K562 (cell line): ENCODE measurements around the gene RNF181. TPM values are rescaled to one million over a fixed set of nuclear protein-coding genes. Genes with fewer than 3 reads are reported as not detected.

Experiments
- ATAC-seq: fragments of 200-7000 bp; cut with Tn5 transposase; 3 replicates; pipeline ENCODE4 v1.9.1; 2020; ENCODE audit warnings: moderate library complexity
- BruUV-seq: library from RNA; stranded (reverse); fragments of 400-500 nt; replicated peaks from 2 replicates; lab custom pipeline; 2021; lab: Mats Ljungman, UMichigan
- CTCF ChIA-PET: fragments of 300-600 bp; formaldehyde crosslinking; extraction: SDS; loops from one replicate; lab custom pipeline; 2021; ENCODE audit warnings: low intra/inter-chr PET ratio; lab: Yijun Ruan, JAX
- POLR2A ChIA-PET: fragments of 300-600, 350-650 bp; sonication (Branson Sonifier 250); formaldehyde crosslinking; extraction: SDS; loops from one replicate; lab custom pipeline; 2021; ENCODE audit warnings: antibody characterized with exemption, inconsistent platforms; lab: Yijun Ruan, JAX
- DNase-seq, 4 experiments: peaks; one replicate each; pipeline versions ENCODE4 v3.0.0 to v3.0.0-alpha.2; 2011 to 2018; ENCODE audit warnings: low spot score in 3 of 4, mixed read lengths in 3 of 4; ENCODE audit errors: extremely low read depth in 1 of 4
- FAIRE-seq: peaks from 2 replicates; lab custom pipeline; 2011; peaks lifted over from hg19 to GRCh38; lab: Jason Lieb, UNC
- H2AFZ ChIP-seq: 2 replicates; pipeline ENCODE4 v1.6.0; 2011; ENCODE audit warnings: low read depth, low read length, control low read depth, inconsistent platforms
- H3K27ac ChIP-seq: fragments of 200-600 bp; 3 replicates; pipeline ENCODE4 v1.8.0; 2011; ENCODE audit warnings: low read depth, mild to moderate bottlenecking, control low read depth, inconsistent platforms, low read length, moderate library complexity, mixed read lengths; ENCODE audit errors: extremely low read depth
- H3K27me3 ChIP-seq, 2 experiments: fragments of 300-600 bp in 1 of 2; 2 replicates in 1 of 2; 3 replicates in 1 of 2; pipeline versions ENCODE4 v1.6.0 to v1.8.0; 2011; ENCODE audit warnings: inconsistent platforms in 2 of 2, low read length in 2 of 2, mild to moderate bottlenecking in 1 of 2, mixed read lengths in 1 of 2, moderate library complexity in 1 of 2; ENCODE audit not compliant: control insufficient read depth in 2 of 2, insufficient read depth in 2 of 2
- H3K36me3 ChIP-seq: fragments of 300-600 bp; 3 replicates; pipeline ENCODE4 v1.8.0; 2011; ENCODE audit warnings: mild to moderate bottlenecking, low read length, inconsistent platforms; ENCODE audit not compliant: control insufficient read depth, insufficient read depth
- H3K4me1 ChIP-seq, 2 experiments: fragments of 200-600 bp in 1 of 2; replicated peaks in 1 of 2; 2 replicates in 1 of 2; 3 replicates in 1 of 2; pipeline versions ENCODE4 v1.5.1 to v1.8.0; 2011; ENCODE audit warnings: inconsistent platforms in 2 of 2, low read length in 2 of 2, mild to moderate bottlenecking in 1 of 2, mixed read lengths in 1 of 2, moderate library complexity in 1 of 2; ENCODE audit not compliant: control insufficient read depth in 2 of 2, insufficient read depth in 2 of 2
- H3K4me2 ChIP-seq: 2 replicates; pipeline ENCODE4 v1.6.1; 2011; ENCODE audit warnings: low read length, control low read depth, inconsistent platforms, mixed read lengths; ENCODE audit not compliant: insufficient read depth
- H3K4me3 ChIP-seq: fragments of 200-600 bp; sonication (generic), shearing (Covaris generic); 2 replicates; pipeline ENCODE4 v1.5.1; 2016; ENCODE audit warnings: control low read depth, inconsistent platforms
- H3K79me2 ChIP-seq: fragments of 200-600 bp; 3 replicates; pipeline ENCODE4 v1.8.0; 2011; ENCODE audit warnings: low read length, inconsistent platforms; ENCODE audit not compliant: control insufficient read depth, insufficient read depth
- H3K9ac ChIP-seq, 2 experiments: 2 replicates each; pipeline versions ENCODE4 v1.6.0 to v1.6.1; 2011; ENCODE audit warnings: low read depth in 2 of 2, low read length in 2 of 2, control low read depth in 1 of 2, inconsistent platforms in 1 of 2, mild to moderate bottlenecking in 1 of 2, mixed read lengths in 1 of 2; ENCODE audit not compliant: insufficient read depth in 1 of 2
- H3K9me1 ChIP-seq: one replicate; pipeline ENCODE4 v1.6.0; 2011; ENCODE audit warnings: inconsistent platforms, mild to moderate bottlenecking, low read length, moderate library complexity; ENCODE audit not compliant: control insufficient read depth, insufficient read depth
- H3K9me3 ChIP-seq: replicated peaks from 2 replicates; pipeline ENCODE4 v1.5.1; 2011; ENCODE audit warnings: low read depth, low read length, inconsistent platforms; ENCODE audit not compliant: control insufficient read depth, insufficient read depth
- H4K20me1 ChIP-seq: replicated peaks from 2 replicates; pipeline ENCODE4 v1.6.1; 2011; ENCODE audit warnings: low read length, inconsistent platforms, mixed read lengths; ENCODE audit not compliant: control insufficient read depth, insufficient read depth
- ARID2 ChIP-seq: fragments of 450-650 bp; IDR thresholded peaks from 2 replicates; pipeline ENCODE4 v1.6.1; 2017; ENCODE audit warnings: antibody characterized with exemption, mild to moderate bottlenecking
- GABPA ChIP-seq: fragments of 200-800 bp; sonication (Bioruptor generic); conservative IDR thresholded peaks from 2 replicates; pipeline ENCODE4 v1.6.1; 2016; ENCODE audit warnings: low read depth, missing genetic modification characterization, missing compliant biosample characterization
- L3MBTL2 ChIP-seq: fragments of 450-650 bp; IDR thresholded peaks from 2 replicates; pipeline ENCODE4 v1.6.1; 2016; ENCODE audit warnings: mild to moderate bottlenecking, moderate library complexity
- MYC ChIP-seq, 2 experiments: fragments of 250-450 bp in 1 of 2; sonication (Bioruptor Pico) in 1 of 2; IDR thresholded peaks; 2 replicates each; pipeline versions ENCODE4 v1.5.1 to v1.6.1; 2012 to 2021; ENCODE audit warnings: low read depth in 2 of 2, borderline replicate concordance in 1 of 2, improper control_type of control experiment in 1 of 2, low read length in 1 of 2, mild to moderate bottlenecking in 1 of 2, moderate library complexity in 1 of 2
- PML ChIP-seq: IDR thresholded peaks from 2 replicates; pipeline ENCODE4 v1.6.1; 2012; ENCODE audit warnings: low read length, inconsistent platforms
- TEAD2 ChIP-seq: fragments of 450-650 bp; IDR thresholded peaks from 2 replicates; pipeline ENCODE4 v1.6.1; 2016; ENCODE audit warnings: missing genetic modification characterization, control low read depth, missing compliant biosample characterization
- U2AF1 ChIP-seq: fragments of 200-400 bp; formaldehyde crosslinking; optimal IDR thresholded peaks from 2 replicates; pipeline ENCODE3; 2017; ENCODE audit warnings: mild to moderate bottlenecking, low read depth, low read length, moderate library complexity
- U2AF2 ChIP-seq: fragments of 200-400 bp; formaldehyde crosslinking; optimal IDR thresholded peaks from 2 replicates; pipeline ENCODE3; 2017; ENCODE audit warnings: low read depth, mild to moderate bottlenecking, low read length
- ZKSCAN1 ChIP-seq: fragments of 150-350 bp; IDR thresholded peaks from 2 replicates; pipeline ENCODE4 v1.6.1; 2016; ENCODE audit warnings: low read depth, low read length
- ZNF764 ChIP-seq: fragments of 250-450 bp; sonication (Bioruptor Pico); IDR thresholded peaks from 2 replicates; pipeline ENCODE4 v1.4.0; 2020; ENCODE audit warnings: low read depth, mild to moderate bottlenecking, moderate library complexity
- WGBS: fragments of 100-300 bp; shearing (Covaris generic); methylation state at CpG from one replicate; pipeline ENCODE4 v1.1.6; 2016; ENCODE audit warnings: low coverage, mixed read lengths; ENCODE audit not compliant: insufficient coverage; ENCODE audit errors: missing lambda C conversion rate; 5-methylcytosine and 5-hydroxymethylcytosine counted together
- in situ Hi-C: fragments of 300-500 bp; cut with MboI; formaldehyde crosslinking; loops from 4 replicates; pipeline ENCODE4 v1.15.0; 2018; ENCODE audit warnings: inconsistent platforms, mixed read lengths
- intact Hi-C: fragments of 100-400 bp; cut with micrococcal nuclease; formaldehyde crosslinking; loops from 2 replicates; pipeline ENCODE4 v1.14.2; 2022
- polyA plus RNA-seq, 8 experiments: library from polyadenylated mRNA; depleted of rRNA in 4 of 8; stranded (reverse) in 5 of 8; unstranded in 3 of 8; fragments of >200 nt; fragmentation: Nextera tagmentation in 2 of 8; fragmentation: Illumina TruSeq in 1 of 8; extraction: Ambion mirVana in 2 of 8; extraction: Trizol in 1 of 8; gene quantifications; 2 replicates each; pipeline versions ENCODE4 v1.2.1 to v1.2.3, GENCODE V29; 2011 to 2014; ENCODE audit warnings: inconsistent platforms in 1 of 8, missing spikeins in 1 of 8
- total RNA-seq, 7 experiments: library from RNA; depleted of rRNA in 6 of 7; stranded (reverse); fragments of >200 nt in 6 of 7; fragmentation: Illumina TruSeq in 2 of 7; extraction: Trizol in 2 of 7; gene quantifications; 2 replicates each; pipeline versions ENCODE4 v1.2.1 to v1.2.3, GENCODE V29; 2011 to 2021; ENCODE audit warnings: low replicate concordance in 1 of 7
- TF ChIP-seq, protein P1 (sequence below): sonication (generic); formaldehyde crosslinking; IDR thresholded peaks from 2 replicates; pipeline ENCODE4 v1.8.1; 2023; ENCODE audit warnings: mild to moderate bottlenecking, missing genetic modification reagents, moderate library complexity
- TF ChIP-seq, protein P2 (sequence below): fragments of 450-650 bp; formaldehyde crosslinking; IDR thresholded peaks from 2 replicates; pipeline ENCODE4 v1.4.0; 2020; ENCODE audit warnings: mild to moderate bottlenecking
- TF ChIP-seq, protein P3 (sequence below): fragments of 450-650 bp; formaldehyde crosslinking; IDR thresholded peaks from 2 replicates; pipeline ENCODE4 v1.4.0; 2022; ENCODE audit warnings: missing genetic modification characterization
- TF ChIP-seq, protein P4 (sequence below): fragments of 450-650 bp; conservative IDR thresholded peaks from 2 replicates; pipeline ENCODE4 v1.6.1; 2016; ENCODE audit warnings: missing genetic modification characterization, low read depth, mild to moderate bottlenecking, missing compliant biosample characterization, moderate library complexity

The RNF181 gene
- total and polyA plus RNA-seq, 9 of the 15 experiments (the other 6 are each of a cell fraction or from before 2014, with no cell fraction given) = 139 to 492 (median 253) TPM

DNA sequence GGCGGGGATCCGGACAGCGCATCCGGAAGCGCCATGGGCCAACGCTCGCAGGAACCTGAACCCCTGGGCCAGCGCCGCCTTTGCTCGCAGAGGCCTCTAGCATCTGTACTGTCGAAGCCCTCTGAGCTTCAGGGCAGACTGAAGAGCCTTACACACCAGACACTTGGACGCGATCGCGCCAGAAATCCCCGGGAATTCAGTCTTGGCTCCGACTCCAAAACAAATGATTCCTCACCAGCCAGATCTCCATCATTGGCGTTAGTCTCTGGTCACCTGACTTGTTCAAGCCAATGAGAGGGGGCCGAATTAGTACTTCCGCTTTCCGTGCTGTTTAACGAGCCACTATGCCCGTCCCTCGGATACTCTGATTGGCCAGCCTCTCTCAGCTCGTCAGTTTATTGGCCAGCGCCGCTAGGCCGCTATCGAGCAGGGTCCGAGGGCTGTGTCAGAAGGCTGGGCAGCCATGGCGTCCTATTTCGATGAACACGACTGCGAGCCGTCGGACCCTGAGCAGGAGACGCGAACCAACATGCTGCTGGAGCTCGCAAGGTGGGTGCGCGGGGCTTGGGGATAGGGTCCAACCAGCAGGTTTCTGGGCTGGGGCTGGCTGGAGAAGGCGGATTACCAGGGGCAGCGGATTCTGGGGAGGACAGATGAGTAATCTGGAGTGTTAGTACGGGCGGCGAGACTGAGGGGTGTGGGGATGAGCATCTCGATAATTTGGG, at the start of gene RNF181 (continued):
- TF ChIP-seq, protein P1, sequence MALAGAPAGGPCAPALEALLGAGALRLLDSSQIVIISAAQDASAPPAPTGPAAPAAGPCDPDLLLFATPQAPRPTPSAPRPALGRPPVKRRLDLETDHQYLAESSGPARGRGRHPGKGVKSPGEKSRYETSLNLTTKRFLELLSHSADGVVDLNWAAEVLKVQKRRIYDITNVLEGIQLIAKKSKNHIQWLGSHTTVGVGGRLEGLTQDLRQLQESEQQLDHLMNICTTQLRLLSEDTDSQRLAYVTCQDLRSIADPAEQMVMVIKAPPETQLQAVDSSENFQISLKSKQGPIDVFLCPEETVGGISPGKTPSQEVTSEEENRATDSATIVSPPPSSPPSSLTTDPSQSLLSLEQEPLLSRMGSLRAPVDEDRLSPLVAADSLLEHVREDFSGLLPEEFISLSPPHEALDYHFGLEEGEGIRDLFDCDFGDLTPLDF (CRISPR knock-in tag) = 0 out of 2 replicates have a peak, but pooled peaks have one; percentile 43
- TF ChIP-seq L3MBTL2 (peak; percentile 77), U2AF1 (no peak)
- TF ChIP-seq, protein P2, sequence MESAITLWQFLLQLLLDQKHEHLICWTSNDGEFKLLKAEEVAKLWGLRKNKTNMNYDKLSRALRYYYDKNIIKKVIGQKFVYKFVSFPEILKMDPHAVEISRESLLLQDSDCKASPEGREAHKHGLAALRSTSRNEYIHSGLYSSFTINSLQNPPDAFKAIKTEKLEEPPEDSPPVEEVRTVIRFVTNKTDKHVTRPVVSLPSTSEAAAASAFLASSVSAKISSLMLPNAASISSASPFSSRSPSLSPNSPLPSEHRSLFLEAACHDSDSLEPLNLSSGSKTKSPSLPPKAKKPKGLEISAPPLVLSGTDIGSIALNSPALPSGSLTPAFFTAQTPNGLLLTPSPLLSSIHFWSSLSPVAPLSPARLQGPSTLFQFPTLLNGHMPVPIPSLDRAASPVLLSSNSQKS (CRISPR knock-in tag) = no peak

DNA sequence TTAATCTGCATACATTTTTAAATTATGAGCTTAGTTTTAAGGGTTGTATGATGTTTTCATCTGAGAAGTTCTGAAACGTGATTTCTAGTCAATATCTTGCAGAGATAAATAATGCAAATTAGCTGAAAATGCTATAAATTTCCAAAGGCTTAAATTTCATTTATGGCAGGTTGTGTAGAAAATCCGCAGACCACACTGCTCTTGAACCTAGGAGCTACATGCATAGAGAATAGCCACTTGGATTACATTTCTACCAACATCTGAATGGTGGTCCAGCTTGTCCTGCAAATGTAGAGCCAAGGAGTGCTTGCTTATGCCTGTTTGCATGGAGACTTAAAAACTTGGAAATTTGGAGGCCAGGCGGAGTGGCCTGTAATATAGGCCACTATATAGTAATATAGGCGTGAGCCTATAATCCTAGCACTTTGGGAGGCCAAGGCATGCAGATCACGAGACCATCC, 49.7 kb upstream of the RNF181 start:
- no peak for FAIRE-seq
- Histone ChIP-seq H3K27ac (no peak overlapping the region; the same call in 2 of the 3 replicates), H3K4me1 (peaks cover 0 to 22% of the 10 kb centered on the region in 2 experiments; a peak in 3 of 5 replicates), H3K9ac (no peak overlapping the region), H3K4me3 (no peak overlapping the region), H3K79me2 (peaks cover 26% of the 10 kb centered on the region), H2AFZ (no peak overlapping the region), H3K36me3 (peaks cover 72% of the 10 kb centered on the region), H3K4me2 (no peak overlapping the region), H4K20me1 (peaks cover 29% of the 10 kb centered on the region), H3K9me1 (peaks cover 3% of the 10 kb centered on the region), H3K27me3 (no peaks in the 10 kb centered on the region), H3K9me3 (no peaks in the 10 kb centered on the region)
- no TSS peak for BruUV-seq
- 55% methylated on average over 5 of the region's 5 CpGs for WGBS
- in situ Hi-C loops = no loop called here
- peak; percentile 64 for ATAC-seq
- intact Hi-C loops = loop anchor here (1.0 kb wide), 1 partner anchor 126 kb away; no protein-coding TSS in a partner anchor
- ChIA-PET POLR2A (interaction anchor here (0.6 to 24.3 kb wide), 20 partner anchors 10 to 443 kb away, joined by 3 to 1576 read pairs (median 4); partner anchors contain the start of genes C2orf68, CAPG, GGCX and SH2D6), CTCF (interaction anchor here (0.6 kb wide), 1 partner anchor 29 kb away, joined by 3 read pairs; no protein-coding TSS in a partner anchor)
- peak in 2 of 4 experiments; percentile 30 to 61 for DNase-seq
- TF ChIP-seq MYC (IDR thresholded peaks at IDR 0.05; ENCODE audit: low read depth, low read length) = no peak
- TF ChIP-seq MYC (CRISPR knock-in tag; IDR thresholded peaks at IDR 0.05; ENCODE audit: borderline replicate concordance, low read depth) = no peak
- TF ChIP-seq, protein P3, sequence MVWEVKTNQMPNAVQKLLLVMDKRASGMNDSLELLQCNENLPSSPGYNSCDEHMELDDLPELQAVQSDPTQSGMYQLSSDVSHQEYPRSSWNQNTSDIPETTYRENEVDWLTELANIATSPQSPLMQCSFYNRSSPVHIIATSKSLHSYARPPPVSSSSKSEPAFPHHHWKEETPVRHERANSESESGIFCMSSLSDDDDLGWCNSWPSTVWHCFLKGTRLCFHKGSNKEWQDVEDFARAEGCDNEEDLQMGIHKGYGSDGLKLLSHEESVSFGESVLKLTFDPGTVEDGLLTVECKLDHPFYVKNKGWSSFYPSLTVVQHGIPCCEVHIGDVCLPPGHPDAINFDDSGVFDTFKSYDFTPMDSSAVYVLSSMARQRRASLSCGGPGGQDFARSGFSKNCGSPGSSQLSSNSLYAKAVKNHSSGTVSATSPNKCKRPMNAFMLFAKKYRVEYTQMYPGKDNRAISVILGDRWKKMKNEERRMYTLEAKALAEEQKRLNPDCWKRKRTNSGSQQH (CRISPR knock-in tag) = peak; percentile 15; the same call in 1 of the 2 replicates
- no peak for TF ChIP-seq ARID2
- no peak for TF ChIP-seq GABPA (tag)
- no peak for TF ChIP-seq ZNF764
- no peak for TF ChIP-seq ZKSCAN1
- no peak; the same call in 1 of the 2 replicates for TF ChIP-seq PML
- TF ChIP-seq, protein P4, sequence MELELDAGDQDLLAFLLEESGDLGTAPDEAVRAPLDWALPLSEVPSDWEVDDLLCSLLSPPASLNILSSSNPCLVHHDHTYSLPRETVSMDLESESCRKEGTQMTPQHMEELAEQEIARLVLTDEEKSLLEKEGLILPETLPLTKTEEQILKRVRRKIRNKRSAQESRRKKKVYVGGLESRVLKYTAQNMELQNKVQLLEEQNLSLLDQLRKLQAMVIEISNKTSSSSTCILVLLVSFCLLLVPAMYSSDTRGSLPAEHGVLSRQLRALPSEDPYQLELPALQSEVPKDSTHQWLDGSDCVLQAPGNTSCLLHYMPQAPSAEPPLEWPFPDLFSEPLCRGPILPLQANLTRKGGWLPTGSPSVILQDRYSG (tag) = no peak
- TF ChIP-seq U2AF2 = no peak
- TF ChIP-seq TEAD2 (tag) = no peak
